GM12872 (cell line): ENCODE measurements around the gene PCP4.

ENCODE experiments used
- TF ChIP-seq, protein P1 (sequence below): IDR thresholded peaks from 3 replicates; pipeline ENCODE4 v1.5.1; 2011; ENCODE audit warnings: low read depth, mild to moderate bottlenecking, low read length, moderate library complexity; ENCODE audit not compliant: insufficient read depth

PCP4 gene

DNA sequence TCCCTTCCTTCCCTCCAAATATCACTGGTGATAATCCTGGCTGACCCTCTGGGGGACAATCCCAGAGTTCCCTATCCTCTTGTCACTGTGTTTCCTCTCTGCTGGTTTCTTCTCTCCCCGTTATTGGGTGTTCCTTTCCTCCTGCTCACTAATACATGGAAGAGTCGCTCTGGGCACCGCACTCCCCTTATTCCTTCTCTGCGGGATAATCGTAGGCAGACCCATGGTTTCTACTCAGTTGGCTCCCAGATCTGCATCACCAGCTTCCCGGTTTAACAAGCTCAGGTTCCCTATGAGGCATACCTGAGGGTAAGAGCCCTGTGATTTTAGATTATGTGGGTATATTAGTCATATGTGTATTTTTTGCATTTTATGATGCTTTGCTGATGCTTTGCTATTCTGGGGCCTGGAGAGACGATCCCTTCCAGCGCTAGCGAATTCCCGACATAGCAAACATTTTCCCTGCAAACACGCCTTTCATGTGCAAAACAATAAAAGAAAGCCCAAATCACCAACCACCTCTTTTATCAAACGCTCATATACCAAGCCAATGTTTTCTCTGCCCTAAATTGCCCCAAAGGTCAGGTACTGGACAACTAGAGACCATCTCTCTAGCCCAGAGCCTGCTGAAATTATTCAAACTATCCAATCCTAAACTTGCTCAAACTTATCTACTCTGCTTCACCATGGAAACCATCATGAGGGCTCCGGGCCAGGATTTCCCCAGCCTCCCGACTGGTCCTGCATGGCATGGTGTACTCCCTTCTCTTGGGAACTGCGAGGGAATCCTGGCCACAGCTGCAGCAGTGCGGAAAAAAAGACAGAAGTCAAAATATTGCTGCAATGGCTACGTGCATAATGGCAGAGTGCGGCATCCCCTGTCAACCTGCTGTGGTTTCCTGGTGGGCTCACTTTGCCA lies 84.2 kb downstream of the PCP4 start:
- TF ChIP-seq, protein P1, sequence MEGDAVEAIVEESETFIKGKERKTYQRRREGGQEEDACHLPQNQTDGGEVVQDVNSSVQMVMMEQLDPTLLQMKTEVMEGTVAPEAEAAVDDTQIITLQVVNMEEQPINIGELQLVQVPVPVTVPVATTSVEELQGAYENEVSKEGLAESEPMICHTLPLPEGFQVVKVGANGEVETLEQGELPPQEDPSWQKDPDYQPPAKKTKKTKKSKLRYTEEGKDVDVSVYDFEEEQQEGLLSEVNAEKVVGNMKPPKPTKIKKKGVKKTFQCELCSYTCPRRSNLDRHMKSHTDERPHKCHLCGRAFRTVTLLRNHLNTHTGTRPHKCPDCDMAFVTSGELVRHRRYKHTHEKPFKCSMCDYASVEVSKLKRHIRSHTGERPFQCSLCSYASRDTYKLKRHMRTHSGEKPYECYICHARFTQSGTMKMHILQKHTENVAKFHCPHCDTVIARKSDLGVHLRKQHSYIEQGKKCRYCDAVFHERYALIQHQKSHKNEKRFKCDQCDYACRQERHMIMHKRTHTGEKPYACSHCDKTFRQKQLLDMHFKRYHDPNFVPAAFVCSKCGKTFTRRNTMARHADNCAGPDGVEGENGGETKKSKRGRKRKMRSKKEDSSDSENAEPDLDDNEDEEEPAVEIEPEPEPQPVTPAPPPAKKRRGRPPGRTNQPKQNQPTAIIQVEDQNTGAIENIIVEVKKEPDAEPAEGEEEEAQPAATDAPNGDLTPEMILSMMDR, result no peak

DNA sequence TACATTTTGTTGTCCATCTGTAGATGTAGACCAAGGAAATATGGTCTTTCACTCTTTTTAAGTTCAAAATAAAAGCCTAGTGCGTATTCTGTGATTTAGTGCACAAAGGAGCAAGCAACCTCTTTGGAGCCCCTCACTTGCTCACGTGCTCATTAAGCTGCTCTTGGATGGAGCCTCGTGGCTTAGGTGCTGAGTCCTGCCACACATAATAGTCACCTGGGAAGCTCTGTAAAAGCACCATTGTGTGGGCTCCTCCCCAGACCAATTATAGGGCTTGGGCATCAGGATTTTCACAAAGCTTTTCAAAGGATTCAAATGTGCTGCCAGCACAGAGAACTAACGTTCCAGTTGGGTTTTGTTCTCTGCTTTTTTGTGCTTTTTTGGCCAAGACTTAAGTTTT lies 85.0 kb downstream of the PCP4 start:
- TF ChIP-seq, protein P1, result no peak

- TF ChIP-seq, protein P1, result no peak
These were observed 87.3 kb downstream of the PCP4 start for GRCh38 chr21:39954570-39954969.

DNA sequence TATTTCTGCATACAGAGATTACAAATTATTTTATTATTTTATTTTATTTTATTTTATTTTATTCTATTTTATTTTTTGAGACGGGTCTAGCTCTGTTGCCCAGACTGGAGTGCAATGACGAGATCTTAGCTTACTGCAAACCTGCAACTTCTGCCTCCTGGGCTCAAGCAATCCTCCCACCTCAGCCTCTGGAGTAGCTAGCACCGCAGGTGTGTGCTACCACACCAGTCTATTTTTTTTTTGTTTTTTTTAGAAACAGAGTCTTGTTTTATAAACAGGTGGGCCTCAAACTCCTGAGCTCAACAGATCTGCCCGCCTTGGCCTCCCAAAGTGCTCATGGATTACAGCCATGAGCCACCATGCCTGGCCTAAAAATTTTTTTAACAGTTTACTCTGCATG lies 88.1 kb downstream of the PCP4 start:
- TF ChIP-seq, protein P1, result no peak

GRCh38 chr21:39956586-39956985 lies 89.3 kb downstream of the PCP4 start:
- TF ChIP-seq, protein P1, result no peak

DNA sequence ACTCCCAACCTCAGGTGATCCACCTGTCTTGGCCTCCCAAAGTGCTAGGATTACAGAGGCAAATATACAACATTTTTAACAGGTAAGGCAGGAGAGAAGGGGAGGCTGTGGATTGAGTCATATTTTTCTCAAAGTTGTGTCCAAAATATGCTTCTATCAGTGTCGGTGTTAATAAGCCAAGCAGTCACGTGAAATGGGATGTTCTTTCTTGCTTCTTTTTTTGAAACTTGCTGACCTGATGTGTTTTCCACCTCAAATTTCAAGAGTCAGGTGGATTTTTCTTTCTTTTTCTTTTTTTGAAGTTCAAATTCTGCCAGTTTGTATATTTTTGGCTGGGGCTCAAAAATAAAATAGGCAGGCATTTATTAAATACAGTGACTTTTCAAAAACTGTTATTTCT lies 91.5 kb downstream of the PCP4 start:
- TF ChIP-seq, protein P1, result no peak

- TF ChIP-seq, protein P1, result no peak
These were observed 94.0 kb downstream of the PCP4 start for GRCh38 chr21:39961251-39961650.
